CD4-positive, alpha-beta T cell treated with Interleukin-4 for 1 hour (primary cell): ENCODE measurements around the gene TCHP.

Source experiments
- DNase-seq, 2 donors: peaks; one replicate each; pipeline ENCODE4 v3.0.0-alpha.2; 2020 to 2022

Gene TCHP

DNA sequence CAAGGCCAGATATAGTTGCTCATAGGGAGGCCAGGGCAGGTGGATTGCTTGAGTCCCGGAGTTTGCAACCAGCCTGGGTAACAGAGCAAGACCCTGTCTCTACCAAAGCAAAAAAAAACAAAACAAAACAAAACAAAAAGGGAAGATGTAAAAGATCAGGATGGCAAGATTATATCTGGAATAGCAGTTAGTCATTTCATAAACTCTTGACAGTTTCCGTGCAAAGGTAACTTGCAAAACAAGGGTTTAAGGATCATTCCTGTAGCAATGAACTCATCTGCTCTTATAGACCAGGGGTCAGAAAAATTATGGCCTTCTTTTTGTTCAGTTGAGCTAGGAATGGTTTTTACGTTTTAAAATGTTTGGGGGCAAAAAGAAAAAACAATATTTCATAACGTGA lies 66.5 kb downstream of the TCHP start:
- DNase-seq: no peak

DNA sequence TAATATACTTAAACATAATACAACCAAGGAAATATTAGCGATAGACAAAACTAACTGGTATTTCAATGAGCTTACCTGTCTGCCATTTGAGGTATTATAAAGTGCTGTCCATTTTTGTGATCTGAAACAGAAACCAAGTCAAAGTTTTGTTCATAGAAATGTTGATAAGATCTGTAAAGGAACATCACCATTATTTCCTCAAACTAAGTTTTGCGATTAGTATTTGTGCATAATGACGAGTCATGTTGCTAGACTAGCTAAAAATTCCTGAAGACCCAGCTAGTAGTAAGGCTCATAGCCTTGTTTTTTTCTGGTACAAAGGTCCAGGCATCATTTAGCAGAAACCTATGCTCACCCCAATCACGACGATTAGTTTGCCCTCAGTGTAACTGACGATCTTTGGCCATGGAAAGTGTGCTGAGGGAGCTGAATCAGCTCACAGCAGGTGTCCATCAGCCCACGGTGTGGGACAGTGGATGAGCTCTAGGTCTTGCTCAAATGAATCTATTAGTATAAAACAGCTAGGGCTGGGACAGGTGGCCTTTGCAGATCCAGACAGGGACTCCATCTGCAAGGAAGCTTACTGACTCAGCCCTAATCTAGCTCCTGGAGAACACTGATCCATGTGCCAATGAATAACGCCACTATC lies 67.4 kb downstream of the TCHP start:
- DNase-seq: peak in 1 of 2 donors; percentile 24
